RWPE2 (cell line): ENCODE measurements around the gene COL4A1.

Experiments
- ATAC-seq: fragments of 200-7000 bp; cut with Tn5 transposase; 3 replicates; pipeline ENCODE4 v1.9.1; 2021; ENCODE audit warnings: low read depth
- DNase-seq: peaks from one replicate; pipeline ENCODE4 v3.0.0-alpha.2; 2020; ENCODE audit warnings: low spot score
- H3K27ac ChIP-seq: fragments of 450-650 bp; 2 replicates; pipeline ENCODE4 v1.5.1; 2017; ENCODE audit warnings: mild to moderate bottlenecking; ENCODE audit not compliant: poor library complexity, severe bottlenecking
- H3K27me3 ChIP-seq: fragments of 250-450 bp; sonication (Bioruptor Pico); 2 replicates; pipeline ENCODE4 v1.5.1; 2021; ENCODE audit warnings: mild to moderate bottlenecking, moderate library complexity; ENCODE audit not compliant: insufficient read depth, poor library complexity, severe bottlenecking
- H3K36me3 ChIP-seq: fragments of 250-450 bp; sonication (Bioruptor Pico); 2 replicates; pipeline ENCODE4 v1.5.1; 2020; ENCODE audit warnings: low read depth, mild to moderate bottlenecking, moderate library complexity
- H3K4me1 ChIP-seq: fragments of 250-450 bp; sonication (Bioruptor Pico); 2 replicates; pipeline ENCODE4 v1.5.1; 2021; ENCODE audit warnings: mild to moderate bottlenecking, moderate library complexity; ENCODE audit not compliant: insufficient read depth, poor library complexity, severe bottlenecking
- H3K4me3 ChIP-seq: fragments of 250-450 bp; sonication (Bioruptor Pico); 2 replicates; pipeline ENCODE4 v1.5.1; 2021; ENCODE audit warnings: mild to moderate bottlenecking, moderate library complexity; ENCODE audit not compliant: severe bottlenecking
- H3K9me3 ChIP-seq: fragments of 250-450 bp; sonication (Bioruptor Pico); 2 replicates; pipeline ENCODE4 v1.5.1; 2021; ENCODE audit warnings: mild to moderate bottlenecking, moderate library complexity; ENCODE audit not compliant: severe bottlenecking
- CTCF ChIP-seq: fragments of 450-650 bp; IDR thresholded peaks from one replicate; pipeline ENCODE4 v1.5.1; 2017; ENCODE audit warnings: mild to moderate bottlenecking, moderate library complexity; ENCODE audit not compliant: poor library complexity, severe bottlenecking

Gene COL4A1

GRCh38 chr13:110179857-110180147 lies 127.2 kb downstream of the COL4A1 start:
- no peak for ATAC-seq
- no peak for DNase-seq
- H3K4me3 ChIP-seq, result no peak overlapping the region
- no peaks in the 10 kb centered on the region for H3K9me3 ChIP-seq
- no peaks in the 10 kb centered on the region for H3K27me3 ChIP-seq
- TF ChIP-seq CTCF, result no peak
- no peaks in the 10 kb centered on the region for H3K4me1 ChIP-seq
- peaks cover 82% of the 10 kb centered on the region for H3K36me3 ChIP-seq
- H3K27ac ChIP-seq, result no peak overlapping the region

GRCh38 chr13:110179116-110179856 lies 127.7 kb downstream of the COL4A1 start:
- Histone ChIP-seq H3K4me1 (no peaks in the 10 kb centered on the region), H3K4me3 (no peak overlapping the region), H3K36me3 (peaks cover 87% of the 10 kb centered on the region), H3K9me3 (no peaks in the 10 kb centered on the region), H3K27ac (no peak overlapping the region), H3K27me3 (no peaks in the 10 kb centered on the region)
- ATAC-seq, result no peak
- no peak for DNase-seq
- no peak for TF ChIP-seq CTCF

- Histone ChIP-seq H3K27me3 (no peaks in the 10 kb centered on the region), H3K27ac (no peak overlapping the region), H3K4me3 (no peak overlapping the region), H3K9me3 (no peaks in the 10 kb centered on the region), H3K36me3 (peaks cover 89% of the 10 kb centered on the region), H3K4me1 (no peaks in the 10 kb centered on the region)
- no peak for TF ChIP-seq CTCF
- ATAC-seq (no peak), DNase-seq (no peak)
These were observed 129.2 kb downstream of the COL4A1 start for GRCh38 chr13:110177790-110178189.

- H3K9me3 ChIP-seq, result no peaks in the 10 kb centered on the region
- H3K36me3 ChIP-seq, result peaks cover 92% of the 10 kb centered on the region
- no peak overlapping the region for H3K27ac ChIP-seq
- DNase-seq, result no peak
- TF ChIP-seq CTCF, result no peak
- H3K4me3 ChIP-seq, result no peak overlapping the region
- ATAC-seq, result no peak
- no peaks in the 10 kb centered on the region for H3K27me3 ChIP-seq
- no peaks in the 10 kb centered on the region for H3K4me1 ChIP-seq
These were observed 130.5 kb downstream of the COL4A1 start for GRCh38 chr13:110176431-110176830.

GRCh38 chr13:110173247-110173818 lies 133.6 kb downstream of the COL4A1 start:
- Histone ChIP-seq H3K4me3 (no peak overlapping the region), H3K27me3 (no peaks in the 10 kb centered on the region), H3K27ac (no peak overlapping the region), H3K36me3 (peaks cover 85% of the 10 kb centered on the region), H3K4me1 (no peaks in the 10 kb centered on the region), H3K9me3 (no peaks in the 10 kb centered on the region)
- TF ChIP-seq CTCF, result no peak
- DNase-seq (no peak), ATAC-seq (0 out of 3 replicates have a peak, but pooled peaks have one; percentile 26)
